Measurements from ENCODE around the gene HUS1B.
"Not testable (repeated sequence)": the region's sequence is repeated elsewhere in the genome, so short reads cannot be mapped to it uniquely, and the experiment has no call there.

Gene HUS1B

GRCh38 chr6:674956-675355, 18.1 kb upstream of the HUS1B start:
- Histone ChIP-seq H3K36me3 (ENCODE audit: control insufficient read depth, insufficient read depth, low read length) (no peaks in the 10 kb centered on the region), H3K9me3 (ENCODE audit: control insufficient read depth, insufficient read depth, low read length) (peaks cover 9% of the 10 kb centered on the region), H3K9ac (ENCODE audit: low read depth, low read length) (no peak overlapping the region), H3K4me3 (ENCODE audit: low read depth, low read length) (no peak overlapping the region), H3K4me1 (ENCODE audit: control insufficient read depth, insufficient read depth, low read length) (peaks cover 14% of the 10 kb centered on the region), H3K27me3 (ENCODE audit: control insufficient read depth, insufficient read depth, low read length) (no peaks in the 10 kb centered on the region)

DNA sequence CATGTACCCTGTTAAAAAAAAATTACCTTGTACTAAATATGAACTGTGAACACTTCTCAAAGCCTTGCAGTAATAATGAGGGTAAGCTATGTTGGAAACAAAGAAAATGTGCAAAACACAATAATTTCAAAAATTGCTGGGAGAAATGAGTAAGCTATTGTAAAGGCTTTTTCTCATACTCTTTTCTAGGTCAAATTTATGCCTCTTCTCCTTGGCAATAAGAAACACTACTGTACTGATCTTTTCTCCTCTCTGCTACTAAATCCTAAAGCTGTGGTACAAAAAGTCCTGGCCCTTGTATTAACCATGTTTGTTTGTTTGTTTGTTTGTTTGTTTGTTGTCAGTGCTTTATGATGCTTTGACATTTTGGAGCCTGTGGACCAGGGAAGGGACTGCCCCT, 17.5 kb upstream of the HUS1B start:
- Histone ChIP-seq H3K36me3 (ENCODE audit: control insufficient read depth, insufficient read depth, low read length) (peaks cover 3% of the 10 kb centered on the region), H3K4me3 (ENCODE audit: low read depth, low read length) (no peak overlapping the region), H3K9ac (ENCODE audit: low read depth, low read length) (no peak overlapping the region)

DNA sequence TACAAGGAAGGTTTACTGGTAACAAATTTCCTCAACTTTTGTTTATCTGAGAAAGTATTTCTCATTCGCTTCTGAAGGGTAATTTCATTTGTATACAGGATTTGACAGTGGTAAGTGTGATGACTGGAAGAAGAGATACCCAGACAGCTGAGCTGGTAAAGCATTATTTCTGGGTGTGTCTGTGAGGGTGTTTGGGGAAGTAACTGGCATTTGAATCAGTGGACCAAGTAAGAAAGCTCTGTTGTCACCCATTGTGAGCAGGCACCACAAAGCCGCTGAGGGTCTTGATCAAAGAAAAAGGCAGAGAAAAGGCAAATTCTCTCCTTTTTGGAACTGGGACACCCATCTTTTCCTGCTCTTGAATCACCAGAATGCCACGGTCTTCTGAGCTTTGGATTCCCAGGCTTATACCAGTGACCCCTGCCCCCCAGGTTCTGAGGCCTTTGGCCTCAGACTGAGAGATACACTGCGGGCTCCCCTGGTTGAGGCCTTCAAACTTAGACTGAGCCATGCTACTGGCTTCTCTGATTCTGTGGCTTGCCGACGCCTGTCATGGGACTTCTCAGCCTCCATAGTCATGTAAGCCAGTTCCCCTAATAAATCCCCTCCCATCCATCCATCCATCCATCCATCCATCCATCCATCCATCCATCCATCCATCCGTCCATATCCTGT, 10.5 kb upstream of the HUS1B start:
- H3K36me3 ChIP-seq (ENCODE audit: control insufficient read depth, insufficient read depth, low read length), result peaks cover 8% of the 10 kb centered on the region
- peaks cover 4% of the 10 kb centered on the region for H3K9me3 ChIP-seq (ENCODE audit: control insufficient read depth, insufficient read depth, low read length)

More for the DNA sequence above, 17.5 kb upstream of the HUS1B start:
- Histone ChIP-seq H3K4me1 (ENCODE audit: control insufficient read depth, insufficient read depth, low read length) (peaks cover 9% of the 10 kb centered on the region), H3K27me3 (ENCODE audit: control insufficient read depth, insufficient read depth, low read length) (no peaks in the 10 kb centered on the region), H3K9me3 (ENCODE audit: control insufficient read depth, insufficient read depth, low read length) (peaks cover 9% of the 10 kb centered on the region)

GRCh38 chr6:665403-666267, 8.7 kb upstream of the HUS1B start:
- Histone ChIP-seq H3K4me1 (ENCODE audit: control insufficient read depth, insufficient read depth, low read length) (peaks cover 10% of the 10 kb centered on the region), H3K27me3 (ENCODE audit: control insufficient read depth, insufficient read depth, low read length) (no peaks in the 10 kb centered on the region), H3K9me3 (ENCODE audit: control insufficient read depth, insufficient read depth, low read length) (no peaks in the 10 kb centered on the region), H3K36me3 (ENCODE audit: control insufficient read depth, insufficient read depth, low read length) (peaks cover 8% of the 10 kb centered on the region), H3K4me3 (ENCODE audit: low read depth, low read length) (no peak overlapping the region), H3K9ac (ENCODE audit: low read depth, low read length) (no peak overlapping the region)

More for the DNA sequence above, 10.5 kb upstream of the HUS1B start:
- peaks cover 2% of the 10 kb centered on the region for H3K4me1 ChIP-seq (ENCODE audit: control insufficient read depth, insufficient read depth, low read length)
- H3K27me3 ChIP-seq (ENCODE audit: control insufficient read depth, insufficient read depth, low read length), result no peaks in the 10 kb centered on the region
- H3K9ac ChIP-seq (ENCODE audit: low read depth, low read length), result no peak overlapping the region
- no peak overlapping the region for H3K4me3 ChIP-seq (ENCODE audit: low read depth, low read length)

DNA sequence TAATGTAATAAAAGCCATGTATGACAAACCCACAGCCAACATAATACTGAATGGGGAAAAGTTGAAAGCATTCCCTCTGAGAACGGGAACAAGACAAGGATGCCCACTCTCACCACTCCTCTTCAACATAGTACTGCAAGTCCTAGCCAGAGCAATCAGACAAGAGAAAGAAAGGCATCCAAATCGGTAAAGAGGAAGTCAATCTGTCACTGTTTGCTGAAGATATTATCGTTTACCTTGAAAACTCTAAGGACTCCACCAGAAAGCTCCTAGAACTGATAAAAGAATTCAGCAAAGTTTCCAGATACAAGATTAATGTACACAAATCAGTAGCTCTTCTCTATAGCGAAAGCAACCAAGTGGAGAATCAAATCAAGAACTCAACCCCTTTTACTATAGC, 6.9 kb upstream of the HUS1B start:
- not testable (repeated sequence) for H3K27me3 ChIP-seq (ENCODE audit: control insufficient read depth, insufficient read depth, low read length); H3K36me3 ChIP-seq (ENCODE audit: control insufficient read depth, insufficient read depth, low read length); H3K9ac ChIP-seq (ENCODE audit: low read depth, low read length); H3K4me3 ChIP-seq (ENCODE audit: low read depth, low read length); H3K9me3 ChIP-seq (ENCODE audit: control insufficient read depth, insufficient read depth, low read length)
- peaks cover 24% of the 10 kb centered on the region for H3K4me1 ChIP-seq (ENCODE audit: control insufficient read depth, insufficient read depth, low read length)

DNA sequence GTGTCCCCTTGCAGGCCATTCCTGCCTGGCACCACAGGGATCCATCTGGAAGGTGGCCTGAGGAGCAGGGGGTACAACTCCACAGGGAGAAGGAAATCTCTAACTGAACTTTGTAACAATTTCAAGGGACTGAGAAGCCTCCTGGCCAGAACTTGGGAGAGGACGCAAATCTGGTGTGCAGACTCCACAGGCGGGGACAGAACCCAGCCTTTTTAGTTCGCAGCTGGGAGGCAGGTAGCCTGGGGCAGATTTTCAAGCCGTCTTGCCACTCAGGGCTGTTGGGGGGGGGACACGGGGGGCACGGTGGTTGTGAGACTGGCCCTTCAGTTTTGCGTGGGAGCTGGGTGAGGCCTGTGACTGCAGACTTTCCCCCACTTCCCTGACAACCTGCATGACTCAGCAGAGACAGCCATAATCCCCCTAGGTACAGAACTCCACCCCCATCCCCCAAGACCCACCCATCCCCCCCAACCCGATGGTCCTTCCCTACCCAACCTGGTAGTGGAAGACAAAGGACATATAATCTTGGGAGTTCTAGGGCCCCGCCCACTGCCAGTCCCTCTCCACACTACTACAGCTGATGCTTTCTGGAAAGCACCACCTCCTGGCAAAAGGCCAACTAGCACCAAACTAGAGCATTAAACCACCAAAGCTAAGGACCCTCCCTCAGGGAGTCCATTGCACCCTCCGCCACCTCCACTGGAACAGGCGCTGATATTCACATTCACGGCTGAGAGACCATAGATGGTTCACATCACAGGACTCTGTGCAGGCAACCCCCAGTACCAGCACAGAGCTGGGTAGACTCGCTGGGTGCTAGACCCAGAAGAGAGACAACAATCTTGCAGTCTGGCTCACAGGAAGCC, 3.0 kb upstream of the HUS1B start:
- Histone ChIP-seq H3K27me3 (ENCODE audit: control insufficient read depth, insufficient read depth, low read length) (no peaks in the 10 kb centered on the region), H3K9me3 (ENCODE audit: control insufficient read depth, insufficient read depth, low read length) (no peaks in the 10 kb centered on the region), H3K9ac (ENCODE audit: low read depth, low read length) (peak overlapping the region; percentile 56), H3K4me3 (ENCODE audit: low read depth, low read length) (peak overlapping the region; percentile 31), H3K4me1 (ENCODE audit: control insufficient read depth, insufficient read depth, low read length) (peaks cover 29% of the 10 kb centered on the region), H3K36me3 (ENCODE audit: control insufficient read depth, insufficient read depth, low read length) (peaks cover 2% of the 10 kb centered on the region)

DNA sequence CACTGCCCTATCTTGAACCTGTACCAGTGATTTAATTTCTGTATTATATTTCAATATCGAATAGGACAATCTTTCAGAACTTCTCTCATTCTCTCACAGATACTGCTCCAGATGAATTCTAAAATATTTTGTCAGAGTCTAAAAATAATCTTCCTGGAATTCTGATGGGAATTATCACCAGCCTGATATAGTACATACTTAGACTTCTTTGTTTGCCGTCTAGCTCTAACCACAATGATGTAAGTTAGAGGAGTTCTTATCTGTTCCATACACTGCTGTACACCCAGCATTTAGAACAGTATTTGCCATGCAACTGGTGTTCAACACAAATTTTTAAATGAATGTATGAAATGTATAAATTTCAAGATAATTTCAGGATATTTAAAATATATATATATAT, 1.3 kb upstream of the HUS1B start:
- H3K27me3 ChIP-seq (ENCODE audit: control insufficient read depth, insufficient read depth, low read length), result no peaks in the 10 kb centered on the region
- peaks cover 2% of the 10 kb centered on the region for H3K36me3 ChIP-seq (ENCODE audit: control insufficient read depth, insufficient read depth, low read length)
- no peak overlapping the region for H3K4me3 ChIP-seq (ENCODE audit: low read depth, low read length)
- no peaks in the 10 kb centered on the region for H3K9me3 ChIP-seq (ENCODE audit: control insufficient read depth, insufficient read depth, low read length)
- peaks cover 29% of the 10 kb centered on the region for H3K4me1 ChIP-seq (ENCODE audit: control insufficient read depth, insufficient read depth, low read length)
- no peak overlapping the region for H3K9ac ChIP-seq (ENCODE audit: low read depth, low read length)

- H3K36me3 ChIP-seq (ENCODE audit: control insufficient read depth, insufficient read depth, low read length), result peaks cover 2% of the 10 kb centered on the region
- no peak overlapping the region for H3K4me3 ChIP-seq (ENCODE audit: low read depth, low read length)
- no peak overlapping the region for H3K9ac ChIP-seq (ENCODE audit: low read depth, low read length)
- H3K9me3 ChIP-seq (ENCODE audit: control insufficient read depth, insufficient read depth, low read length), result no peaks in the 10 kb centered on the region
- peaks cover 27% of the 10 kb centered on the region for H3K4me1 ChIP-seq (ENCODE audit: control insufficient read depth, insufficient read depth, low read length)
- H3K27me3 ChIP-seq (ENCODE audit: control insufficient read depth, insufficient read depth, low read length), result no peaks in the 10 kb centered on the region
Observed at GRCh38 chr6:657743-658142, 843 bp upstream of the HUS1B start.

DNA sequence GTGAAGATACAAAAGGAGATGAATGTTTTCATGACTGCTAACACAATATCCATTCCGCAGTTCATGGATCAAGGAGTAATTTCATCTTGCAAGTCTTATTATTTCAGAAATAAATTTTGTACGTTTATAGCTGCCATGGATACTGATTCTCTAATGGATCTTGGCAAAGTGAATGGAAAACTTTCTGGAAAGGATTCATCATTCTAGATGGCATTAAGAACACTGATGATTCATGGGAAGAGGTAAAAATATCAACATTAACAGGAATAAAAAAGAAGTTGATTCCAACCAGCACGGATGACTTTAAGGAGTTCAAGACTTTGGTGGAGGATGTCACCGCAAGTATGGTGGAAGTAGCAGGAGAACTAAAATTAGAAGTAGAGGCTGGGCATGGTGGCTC, 2.8 kb downstream of the HUS1B start:
- Histone ChIP-seq H3K4me1 (ENCODE audit: control insufficient read depth, insufficient read depth, low read length) (peaks cover 11% of the 10 kb centered on the region), H3K4me3 (ENCODE audit: low read depth, low read length) (no peak overlapping the region), H3K9ac (ENCODE audit: low read depth, low read length) (no peak overlapping the region), H3K9me3 (ENCODE audit: control insufficient read depth, insufficient read depth, low read length) (no peaks in the 10 kb centered on the region), H3K27me3 (ENCODE audit: control insufficient read depth, insufficient read depth, low read length) (no peaks in the 10 kb centered on the region), H3K36me3 (ENCODE audit: control insufficient read depth, insufficient read depth, low read length) (peaks cover 2% of the 10 kb centered on the region)

GRCh38 chr6:652865-653264, 4.0 kb downstream of the HUS1B start:
- no peak overlapping the region for H3K9ac ChIP-seq (ENCODE audit: low read depth, low read length)
- peaks cover 2% of the 10 kb centered on the region for H3K36me3 ChIP-seq (ENCODE audit: control insufficient read depth, insufficient read depth, low read length)
- no peaks in the 10 kb centered on the region for H3K27me3 ChIP-seq (ENCODE audit: control insufficient read depth, insufficient read depth, low read length)
- H3K4me3 ChIP-seq (ENCODE audit: low read depth, low read length), result no peak overlapping the region
- no peaks in the 10 kb centered on the region for H3K9me3 ChIP-seq (ENCODE audit: control insufficient read depth, insufficient read depth, low read length)
- peaks cover 7% of the 10 kb centered on the region for H3K4me1 ChIP-seq (ENCODE audit: control insufficient read depth, insufficient read depth, low read length)

DNA sequence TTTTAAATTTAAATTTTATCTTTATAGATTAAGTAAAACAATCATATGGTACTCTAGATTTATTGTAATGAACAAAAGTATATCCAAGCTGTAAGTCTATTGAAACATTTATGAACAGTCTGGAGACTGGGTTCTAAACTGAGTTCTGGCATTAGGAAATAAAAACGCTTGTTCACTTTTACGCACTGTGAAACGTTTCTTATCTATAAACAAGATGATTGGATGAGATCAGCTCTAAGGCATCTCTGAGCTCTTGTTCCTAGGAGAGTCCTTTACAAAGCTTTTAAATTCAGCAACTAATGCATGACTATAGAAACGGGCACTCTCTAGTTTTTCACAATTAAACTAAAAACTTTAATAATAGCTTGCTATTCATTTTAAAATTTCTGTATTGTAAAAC, 6.8 kb downstream of the HUS1B start:
- Histone ChIP-seq H3K4me1 (ENCODE audit: control insufficient read depth, insufficient read depth, low read length) (peaks cover 6% of the 10 kb centered on the region), H3K4me3 (ENCODE audit: low read depth, low read length) (no peak overlapping the region), H3K27me3 (ENCODE audit: control insufficient read depth, insufficient read depth, low read length) (no peaks in the 10 kb centered on the region), H3K9me3 (ENCODE audit: control insufficient read depth, insufficient read depth, low read length) (no peaks in the 10 kb centered on the region), H3K9ac (ENCODE audit: low read depth, low read length) (no peak overlapping the region), H3K36me3 (ENCODE audit: control insufficient read depth, insufficient read depth, low read length) (no peaks in the 10 kb centered on the region)

Measured in iPS-15b (cell line).